ENCODE results near the gene REXO1. TPM values are rescaled to one million over a fixed set of nuclear protein-coding genes. Genes with fewer than 3 reads are reported as not detected.
"Not testable (repeated sequence)": the region's sequence is repeated elsewhere in the genome, so short reads cannot be mapped to it uniquely, and the experiment has no call there.

Gene REXO1
- total RNA-seq, 1 experiment from 2014 or later, result 56.8 TPM

GRCh38 chr19:1799695-1800342, 48.5 kb downstream of the REXO1 start:
- H3K14ac ChIP-seq (ENCODE audit: insufficient read depth, low read length), result no peak overlapping the region
- H3K23me2 ChIP-seq (ENCODE audit: insufficient read length, low read depth, low read length, poor library complexity, severe bottlenecking), result no peaks in the 10 kb centered on the region
- no peak overlapping the region for H3K18ac ChIP-seq (ENCODE audit: insufficient read length, low read depth, low read length)
- H3K56ac ChIP-seq (ENCODE audit: insufficient read length, low read depth, low read length), result no peak overlapping the region
- H2BK20ac ChIP-seq (ENCODE audit: low read depth, low read length, poor library complexity, severe bottlenecking), result no peak overlapping the region
- no peak overlapping the region for H2BK5ac ChIP-seq (ENCODE audit: insufficient read length, low read length)
- H3K27ac ChIP-seq (ENCODE audit: insufficient read length, low read depth, low read length), result no peak overlapping the region
- no peak overlapping the region for H3T11ph ChIP-seq (ENCODE audit: low read length)
- no peaks in the 10 kb centered on the region for H3K9me3 ChIP-seq (ENCODE audit: control insufficient read depth, low read depth, low read length)
- H4K20me1 ChIP-seq (ENCODE audit: control insufficient read depth, insufficient read depth, insufficient read length), result no peaks in the 10 kb centered on the region
- no peak overlapping the region for H2BK15ac ChIP-seq (ENCODE audit: low read depth, low read length)
- no peaks in the 10 kb centered on the region for H3K79me1 ChIP-seq (ENCODE audit: insufficient read depth, low read depth, low read length, poor library complexity, severe bottlenecking)
- Mint-ChIP-seq H3K27me3 (ENCODE audit: low read depth) (peaks cover 8% of the 10 kb centered on the region), H3K4me3 (no peak overlapping the region), H3K36me3 (ENCODE audit: insufficient read depth in 1 of 3, low read depth in 3 of 3) (peaks cover 2 to 5% (median 3%) of the 10 kb centered on the region in 3 experiments; a peak in 4 of 7 replicates), H3K27ac (no peak overlapping the region), H3K4me1 (peaks cover 0 to 5% of the 10 kb centered on the region in 2 experiments; a peak in 1 of 4 replicates), H3K9me3 (peaks cover 0 to 2% of the 10 kb centered on the region in 2 experiments; a peak in 3 of 5 replicates)
- H4K5ac ChIP-seq (ENCODE audit: insufficient read length, low read depth, low read length), result no peak overlapping the region
- H3K4ac ChIP-seq (ENCODE audit: low read depth, low read length), result no peak overlapping the region
- H3K4me1 ChIP-seq (ENCODE audit: insufficient read depth, low read length), result no peaks in the 10 kb centered on the region
- H4K91ac ChIP-seq (ENCODE audit: insufficient read length, low read depth, low read length), result no peak overlapping the region
- no peak overlapping the region for H3K23ac ChIP-seq (ENCODE audit: insufficient read length, low read depth, low read length)
- no peak overlapping the region for H4K8ac ChIP-seq (replicated peaks; ENCODE audit: insufficient read length, low read depth, low read length)
- no peaks in the 10 kb centered on the region for H3K27me3 ChIP-seq (ENCODE audit: insufficient read depth, low read length)
- no peak overlapping the region for H2BK120ac ChIP-seq (ENCODE audit: low read depth, low read length, poor library complexity, severe bottlenecking)
- no peak for DNase-seq
- H2AK5ac ChIP-seq (ENCODE audit: insufficient read length, low read length), result no peak overlapping the region
- TF ChIP-seq CTCF (conservative IDR thresholded peaks at IDR 0.05), result no peak
- no CpG with 5 or more reads among the region's 36 CpGs for WGBS (ENCODE audit: extremely low coverage, insufficient read length, low lambda C conversion rate)
- H3K4me2 ChIP-seq (ENCODE audit: insufficient read depth, insufficient read length, low read length), result no peak overlapping the region
- no peak overlapping the region for H2AFZ ChIP-seq (ENCODE audit: low read length)
- no peak overlapping the region for H3K9ac ChIP-seq (ENCODE audit: extremely low read depth, insufficient read length, low read length)
- H3K79me2 ChIP-seq (ENCODE audit: insufficient read depth, low read length), result no peaks in the 10 kb centered on the region
- no peak overlapping the region for H2BK12ac ChIP-seq (ENCODE audit: insufficient read length, low read depth, low read length)

- H3T11ph ChIP-seq (ENCODE audit: low read length); H3K27me3 Mint-ChIP-seq (ENCODE audit: low read depth); H3K9ac ChIP-seq (ENCODE audit: extremely low read depth, insufficient read length, low read length); H2BK20ac ChIP-seq (ENCODE audit: low read depth, low read length, poor library complexity, severe bottlenecking); H4K20me1 ChIP-seq (ENCODE audit: control insufficient read depth, insufficient read depth, insufficient read length); H3K27me3 ChIP-seq (ENCODE audit: insufficient read depth, low read length); H3K14ac ChIP-seq (ENCODE audit: insufficient read depth, low read length); H2BK12ac ChIP-seq (ENCODE audit: insufficient read length, low read depth, low read length); H4K8ac ChIP-seq (replicated peaks; ENCODE audit: insufficient read length, low read depth, low read length); H3K4me1 ChIP-seq (ENCODE audit: insufficient read depth, low read length); H2AFZ ChIP-seq (ENCODE audit: low read length); H3K9me3 Mint-ChIP-seq; DNase-seq; H3K9me3 ChIP-seq (ENCODE audit: control insufficient read depth, low read depth, low read length); H3K79me1 ChIP-seq (ENCODE audit: insufficient read depth, low read depth, low read length, poor library complexity, severe bottlenecking); H4K91ac ChIP-seq (ENCODE audit: insufficient read length, low read depth, low read length); H3K4me3 Mint-ChIP-seq; H2BK15ac ChIP-seq (ENCODE audit: low read depth, low read length); H3K18ac ChIP-seq (ENCODE audit: insufficient read length, low read depth, low read length); H2BK120ac ChIP-seq (ENCODE audit: low read depth, low read length, poor library complexity, severe bottlenecking); H3K27ac Mint-ChIP-seq; H2AK5ac ChIP-seq (ENCODE audit: insufficient read length, low read length); H3K4ac ChIP-seq (ENCODE audit: low read depth, low read length); H3K23ac ChIP-seq (ENCODE audit: insufficient read length, low read depth, low read length); H3K79me2 ChIP-seq (ENCODE audit: insufficient read depth, low read length); H3K27ac ChIP-seq (ENCODE audit: insufficient read length, low read depth, low read length); H2BK5ac ChIP-seq (ENCODE audit: insufficient read length, low read length); H3K36me3 Mint-ChIP-seq (ENCODE audit: insufficient read depth in 1 of 3, low read depth in 3 of 3); H3K23me2 ChIP-seq (ENCODE audit: insufficient read length, low read depth, low read length, poor library complexity, severe bottlenecking); H3K56ac ChIP-seq (ENCODE audit: insufficient read length, low read depth, low read length); H3K4me2 ChIP-seq (ENCODE audit: insufficient read depth, insufficient read length, low read length); H4K5ac ChIP-seq (ENCODE audit: insufficient read length, low read depth, low read length): not testable (repeated sequence)
- WGBS (ENCODE audit: extremely low coverage, insufficient read length, low lambda C conversion rate), result no CpG with 5 or more reads among the region's 7 CpGs
- peaks cover 8 to 12% of the 10 kb centered on the region in 2 experiments for H3K4me1 Mint-ChIP-seq
Measured at GRCh38 chr19:1797313-1797712, 51.0 kb downstream of the REXO1 start.
